HepG2 (cell line): ENCODE results near the gene TXNRD2. TPM values are rescaled to one million over a fixed set of nuclear protein-coding genes. Genes with fewer than 3 reads are reported as not detected.
A peak's percentile ranks its signal among the peaks of the same experiment; 100 is the strongest.

Experiments used
- CBFB ChIP-seq: sonication (generic); formaldehyde crosslinking; IDR thresholded peaks from 2 replicates; pipeline ENCODE4 v1.4.0; 2020; ENCODE audit warnings: missing genetic modification reagents
- GLI4 ChIP-seq: sonication (generic); formaldehyde crosslinking; IDR thresholded peaks from 2 replicates; pipeline ENCODE4 v1.5.1; 2020; ENCODE audit warnings: missing genetic modification reagents, mild to moderate bottlenecking, moderate library complexity, borderline replicate concordance
- HMG20B ChIP-seq: conservative IDR thresholded peaks from 2 replicates; pipeline ENCODE4 v1.6.1; 2016; ENCODE audit warnings: missing genetic modification reagents, missing compliant biosample characterization
- KAT8 ChIP-seq: IDR thresholded peaks from 2 replicates; pipeline ENCODE4 v1.6.1; 2016; ENCODE audit warnings: missing genetic modification reagents, missing compliant biosample characterization
- KDM5B ChIP-seq: sonication (generic); formaldehyde crosslinking; IDR thresholded peaks from 2 replicates; pipeline ENCODE4 v1.4.0; 2020; ENCODE audit warnings: missing genetic modification reagents, mild to moderate bottlenecking, borderline replicate concordance
- MYNN ChIP-seq: sonication (generic); formaldehyde crosslinking; IDR thresholded peaks from 2 replicates; pipeline ENCODE4 v1.4.0; 2020; ENCODE audit warnings: mild to moderate bottlenecking, low read depth, missing genetic modification reagents
- POLR2G ChIP-seq: fragments of 200-400 bp; formaldehyde crosslinking; IDR thresholded peaks from 2 replicates; pipeline ENCODE4 v1.6.1; 2018; ENCODE audit warnings: mild to moderate bottlenecking, low read depth, low read length, moderate library complexity
- TMF1 ChIP-seq: sonication (generic); formaldehyde crosslinking; IDR thresholded peaks from 2 replicates; pipeline ENCODE4 v1.8.1; 2022; ENCODE audit warnings: low read depth, missing genetic modification reagents
- ZFY ChIP-seq: sonication (generic); formaldehyde crosslinking; IDR thresholded peaks from 2 replicates; pipeline ENCODE4 v1.4.0; 2020; ENCODE audit warnings: missing genetic modification reagents
- ZKSCAN5 ChIP-seq: sonication (generic); formaldehyde crosslinking; IDR thresholded peaks from 2 replicates; pipeline ENCODE4 v1.5.1; 2020; ENCODE audit warnings: mild to moderate bottlenecking, missing genetic modification reagents
- ZNF772 ChIP-seq: sonication (generic); formaldehyde crosslinking; IDR thresholded peaks from 2 replicates; pipeline ENCODE4 v1.5.0; 2020; ENCODE audit warnings: mild to moderate bottlenecking, missing genetic modification reagents
- ZNF777 ChIP-seq: sonication (generic); formaldehyde crosslinking; IDR thresholded peaks from 2 replicates; pipeline ENCODE4 v1.4.0; 2020; ENCODE audit warnings: missing genetic modification reagents
- polyA plus RNA-seq, 8 experiments: library from polyadenylated mRNA; depleted of rRNA in 3 of 8; stranded (reverse) in 7 of 8; unstranded in 1 of 8; fragments of >200 nt; fragmentation: Illumina TruSeq in 4 of 8; extraction: Trizol in 4 of 8; gene quantifications; 2 replicates each; pipeline versions ENCODE4 v1.2.1 to v1.2.3, GENCODE V29; 2011 to 2016; ENCODE audit warnings: low read depth in 4 of 8, missing spikeins in 1 of 8, mixed read lengths in 1 of 8; ENCODE audit not compliant: insufficient read depth in 1 of 8
- total RNA-seq, 5 experiments: library from RNA; depleted of rRNA; stranded (reverse); fragments of >200 nt; fragmentation: Illumina TruSeq; extraction: Trizol; gene quantifications; 2 replicates each; pipeline ENCODE4 v1.2.3, GENCODE V29; 2016; ENCODE audit warnings: low read depth in 1 of 5
- TF ChIP-seq, protein P1 (sequence below): sonication (generic); formaldehyde crosslinking; IDR thresholded peaks from 2 replicates; pipeline ENCODE4 v1.4.0; 2020; ENCODE audit warnings: missing genetic modification reagents, borderline replicate concordance
- TF ChIP-seq, protein P2 (sequence below): IDR thresholded peaks from 2 replicates; pipeline ENCODE4 v1.6.1; 2018; ENCODE audit warnings: missing genetic modification reagents, mild to moderate bottlenecking, missing compliant biosample characterization
- TF ChIP-seq, protein P3 (sequence below): sonication (generic); formaldehyde crosslinking; IDR thresholded peaks from 2 replicates; pipeline ENCODE4 v1.4.0; 2020; ENCODE audit warnings: missing genetic modification reagents
- TF ChIP-seq, protein P4 (sequence below): sonication (generic); formaldehyde crosslinking; IDR thresholded peaks from 2 replicates; pipeline ENCODE4 v1.4.0; 2020; ENCODE audit warnings: mild to moderate bottlenecking, missing genetic modification reagents, borderline replicate concordance

Gene TXNRD2
- total and polyA plus RNA-seq, 2 of the 13 experiments (the other 11 are each of a cell fraction or from before 2014, with no cell fraction given), result 17.5 to 18.6 TPM

DNA sequence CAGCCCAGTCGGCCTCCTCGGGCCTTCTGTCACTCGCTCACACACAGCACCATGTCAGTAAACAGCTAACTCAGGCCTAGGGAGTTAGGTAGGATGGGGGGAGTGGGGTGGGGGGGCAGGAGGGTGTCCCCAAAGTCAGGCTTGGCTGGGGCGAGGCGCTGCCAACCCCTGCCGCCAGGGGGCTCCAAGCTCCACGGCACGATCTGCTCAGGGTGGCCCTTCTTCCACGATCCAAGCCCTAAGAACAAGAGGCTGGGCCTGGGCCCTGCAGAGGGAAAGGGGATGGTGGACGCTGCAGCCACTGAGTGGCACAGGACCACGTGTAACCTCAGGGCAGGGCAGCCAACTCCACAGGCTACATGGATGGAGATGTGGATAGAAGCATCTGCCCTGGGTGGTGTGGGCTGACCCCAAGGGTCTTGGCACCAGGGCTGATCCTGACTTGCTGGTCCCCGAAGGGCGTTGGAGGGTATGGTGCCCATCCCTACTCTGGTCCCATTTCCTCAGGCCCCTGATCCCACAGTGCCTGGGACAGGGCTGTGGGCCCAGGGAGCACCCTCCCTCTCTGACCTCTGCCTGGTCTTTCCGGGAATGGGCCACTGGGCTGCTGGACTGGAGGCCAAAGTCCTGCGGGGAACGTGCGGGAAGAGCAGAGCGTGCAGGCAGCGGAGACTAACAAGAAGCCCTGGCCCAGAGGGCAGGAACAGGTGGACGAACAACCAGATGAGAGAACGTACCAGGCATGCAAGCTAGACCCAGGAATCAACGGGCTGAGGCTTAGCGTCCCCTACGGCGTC is 29.1 kb upstream of the TXNRD2 start (continued):
- TF ChIP-seq, protein P1, sequence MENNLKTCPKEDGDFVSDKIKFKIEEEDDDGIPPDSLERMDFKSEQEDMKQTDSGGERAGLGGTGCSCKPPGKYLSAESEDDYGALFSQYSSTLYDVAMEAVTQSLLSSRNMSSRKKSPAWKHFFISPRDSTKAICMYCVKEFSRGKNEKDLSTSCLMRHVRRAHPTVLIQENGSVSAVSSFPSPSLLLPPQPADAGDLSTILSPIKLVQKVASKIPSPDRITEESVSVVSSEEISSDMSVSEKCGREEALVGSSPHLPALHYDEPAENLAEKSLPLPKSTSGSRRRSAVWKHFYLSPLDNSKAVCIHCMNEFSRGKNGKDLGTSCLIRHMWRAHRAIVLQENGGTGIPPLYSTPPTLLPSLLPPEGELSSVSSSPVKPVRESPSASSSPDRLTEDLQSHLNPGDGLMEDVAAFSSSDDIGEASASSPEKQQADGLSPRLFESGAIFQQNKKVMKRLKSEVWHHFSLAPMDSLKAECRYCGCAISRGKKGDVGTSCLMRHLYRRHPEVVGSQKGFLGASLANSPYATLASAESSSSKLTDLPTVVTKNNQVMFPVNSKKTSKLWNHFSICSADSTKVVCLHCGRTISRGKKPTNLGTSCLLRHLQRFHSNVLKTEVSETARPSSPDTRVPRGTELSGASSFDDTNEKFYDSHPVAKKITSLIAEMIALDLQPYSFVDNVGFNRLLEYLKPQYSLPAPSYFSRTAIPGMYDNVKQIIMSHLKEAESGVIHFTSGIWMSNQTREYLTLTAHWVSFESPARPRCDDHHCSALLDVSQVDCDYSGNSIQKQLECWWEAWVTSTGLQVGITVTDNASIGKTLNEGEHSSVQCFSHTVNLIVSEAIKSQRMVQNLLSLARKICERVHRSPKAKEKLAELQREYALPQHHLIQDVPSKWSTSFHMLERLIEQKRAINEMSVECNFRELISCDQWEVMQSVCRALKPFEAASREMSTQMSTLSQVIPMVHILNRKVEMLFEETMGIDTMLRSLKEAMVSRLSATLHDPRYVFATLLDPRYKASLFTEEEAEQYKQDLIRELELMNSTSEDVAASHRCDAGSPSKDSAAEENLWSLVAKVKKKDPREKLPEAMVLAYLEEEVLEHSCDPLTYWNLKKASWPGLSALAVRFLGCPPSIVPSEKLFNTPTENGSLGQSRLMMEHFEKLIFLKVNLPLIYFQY, result peak; percentile 97
- TF ChIP-seq HMG20B (CRISPR knock-in tag) (peak; percentile 33; the same call in 1 of the 2 replicates), KDM5B (peak; percentile 72), ZNF772 (CRISPR knock-in tag) (peak; percentile 38; the same call in 1 of the 2 replicates), GLI4 (no peak), MYNN (CRISPR knock-in tag) (no peak), ZFY (CRISPR knock-in tag) (peak; percentile 47; the same call in 1 of the 2 replicates), CBFB (CRISPR knock-in tag) (no peak; the same call in 1 of the 2 replicates), ZNF777 (no peak), POLR2G (peak; percentile 58), TMF1 (0 out of 2 replicates have a peak, but pooled peaks have one; percentile 50), KAT8 (peak; percentile 71), ZKSCAN5 (CRISPR knock-in tag) (no peak)
- TF ChIP-seq, protein P2, sequence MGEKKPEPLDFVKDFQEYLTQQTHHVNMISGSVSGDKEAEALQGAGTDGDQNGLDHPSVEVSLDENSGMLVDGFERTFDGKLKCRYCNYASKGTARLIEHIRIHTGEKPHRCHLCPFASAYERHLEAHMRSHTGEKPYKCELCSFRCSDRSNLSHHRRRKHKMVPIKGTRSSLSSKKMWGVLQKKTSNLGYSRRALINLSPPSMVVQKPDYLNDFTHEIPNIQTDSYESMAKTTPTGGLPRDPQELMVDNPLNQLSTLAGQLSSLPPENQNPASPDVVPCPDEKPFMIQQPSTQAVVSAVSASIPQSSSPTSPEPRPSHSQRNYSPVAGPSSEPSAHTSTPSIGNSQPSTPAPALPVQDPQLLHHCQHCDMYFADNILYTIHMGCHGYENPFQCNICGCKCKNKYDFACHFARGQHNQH (CRISPR knock-in tag), result peak; percentile 90
- TF ChIP-seq, protein P3, sequence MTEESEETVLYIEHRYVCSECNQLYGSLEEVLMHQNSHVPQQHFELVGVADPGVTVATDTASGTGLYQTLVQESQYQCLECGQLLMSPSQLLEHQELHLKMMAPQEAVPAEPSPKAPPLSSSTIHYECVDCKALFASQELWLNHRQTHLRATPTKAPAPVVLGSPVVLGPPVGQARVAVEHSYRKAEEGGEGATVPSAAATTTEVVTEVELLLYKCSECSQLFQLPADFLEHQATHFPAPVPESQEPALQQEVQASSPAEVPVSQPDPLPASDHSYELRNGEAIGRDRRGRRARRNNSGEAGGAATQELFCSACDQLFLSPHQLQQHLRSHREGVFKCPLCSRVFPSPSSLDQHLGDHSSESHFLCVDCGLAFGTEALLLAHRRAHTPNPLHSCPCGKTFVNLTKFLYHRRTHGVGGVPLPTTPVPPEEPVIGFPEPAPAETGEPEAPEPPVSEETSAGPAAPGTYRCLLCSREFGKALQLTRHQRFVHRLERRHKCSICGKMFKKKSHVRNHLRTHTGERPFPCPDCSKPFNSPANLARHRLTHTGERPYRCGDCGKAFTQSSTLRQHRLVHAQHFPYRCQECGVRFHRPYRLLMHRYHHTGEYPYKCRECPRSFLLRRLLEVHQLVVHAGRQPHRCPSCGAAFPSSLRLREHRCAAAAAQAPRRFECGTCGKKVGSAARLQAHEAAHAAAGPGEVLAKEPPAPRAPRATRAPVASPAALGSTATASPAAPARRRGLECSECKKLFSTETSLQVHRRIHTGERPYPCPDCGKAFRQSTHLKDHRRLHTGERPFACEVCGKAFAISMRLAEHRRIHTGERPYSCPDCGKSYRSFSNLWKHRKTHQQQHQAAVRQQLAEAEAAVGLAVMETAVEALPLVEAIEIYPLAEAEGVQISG (CRISPR knock-in tag), result peak; percentile 80
- TF ChIP-seq, protein P4, sequence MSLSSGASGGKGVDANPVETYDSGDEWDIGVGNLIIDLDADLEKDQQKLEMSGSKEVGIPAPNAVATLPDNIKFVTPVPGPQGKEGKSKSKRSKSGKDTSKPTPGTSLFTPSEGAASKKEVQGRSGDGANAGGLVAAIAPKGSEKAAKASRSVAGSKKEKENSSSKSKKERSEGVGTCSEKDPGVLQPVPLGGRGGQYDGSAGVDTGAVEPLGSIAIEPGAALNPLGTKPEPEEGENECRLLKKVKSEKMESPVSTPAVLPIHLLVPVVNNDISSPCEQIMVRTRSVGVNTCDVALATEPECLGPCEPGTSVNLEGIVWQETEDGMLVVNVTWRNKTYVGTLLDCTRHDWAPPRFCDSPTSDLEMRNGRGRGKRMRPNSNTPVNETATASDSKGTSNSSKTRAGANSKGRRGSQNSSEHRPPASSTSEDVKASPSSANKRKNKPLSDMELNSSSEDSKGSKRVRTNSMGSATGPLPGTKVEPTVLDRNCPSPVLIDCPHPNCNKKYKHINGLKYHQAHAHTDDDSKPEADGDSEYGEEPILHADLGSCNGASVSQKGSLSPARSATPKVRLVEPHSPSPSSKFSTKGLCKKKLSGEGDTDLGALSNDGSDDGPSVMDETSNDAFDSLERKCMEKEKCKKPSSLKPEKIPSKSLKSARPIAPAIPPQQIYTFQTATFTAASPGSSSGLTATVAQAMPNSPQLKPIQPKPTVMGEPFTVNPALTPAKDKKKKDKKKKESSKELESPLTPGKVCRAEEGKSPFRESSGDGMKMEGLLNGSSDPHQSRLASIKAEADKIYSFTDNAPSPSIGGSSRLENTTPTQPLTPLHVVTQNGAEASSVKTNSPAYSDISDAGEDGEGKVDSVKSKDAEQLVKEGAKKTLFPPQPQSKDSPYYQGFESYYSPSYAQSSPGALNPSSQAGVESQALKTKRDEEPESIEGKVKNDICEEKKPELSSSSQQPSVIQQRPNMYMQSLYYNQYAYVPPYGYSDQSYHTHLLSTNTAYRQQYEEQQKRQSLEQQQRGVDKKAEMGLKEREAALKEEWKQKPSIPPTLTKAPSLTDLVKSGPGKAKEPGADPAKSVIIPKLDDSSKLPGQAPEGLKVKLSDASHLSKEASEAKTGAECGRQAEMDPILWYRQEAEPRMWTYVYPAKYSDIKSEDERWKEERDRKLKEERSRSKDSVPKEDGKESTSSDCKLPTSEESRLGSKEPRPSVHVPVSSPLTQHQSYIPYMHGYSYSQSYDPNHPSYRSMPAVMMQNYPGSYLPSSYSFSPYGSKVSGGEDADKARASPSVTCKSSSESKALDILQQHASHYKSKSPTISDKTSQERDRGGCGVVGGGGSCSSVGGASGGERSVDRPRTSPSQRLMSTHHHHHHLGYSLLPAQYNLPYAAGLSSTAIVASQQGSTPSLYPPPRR (CRISPR knock-in tag), result peak; percentile 51; the same call in 1 of the 2 replicates
